PC-9 (cell line): Measurements from ENCODE around the gene WDR93. TPM values are rescaled to one million over a fixed set of nuclear protein-coding genes. Genes with fewer than 3 reads are reported as not detected.

Experiments used
- BruUV-seq: library from RNA; stranded (reverse); fragments of 400-500 nt; replicated peaks from 2 replicates; lab custom pipeline; 2021; lab: Mats Ljungman, UMichigan
- CTCF ChIA-PET: fragments of 300-600 bp; sonication (Branson Sonifier 250); formaldehyde crosslinking; loops from one replicate; lab custom pipeline; 2022; ENCODE audit warnings: antibody characterized with exemption; lab: Charles Lee
- POLR2A ChIA-PET: fragments of 300-600 bp; sonication (Branson Sonifier 250); formaldehyde crosslinking; loops from one replicate; lab custom pipeline; 2022; ENCODE audit warnings: antibody characterized with exemption; ENCODE audit not compliant: unreplicated experiment; lab: Charles Lee
- DNase-seq, 2 experiments: peaks; one replicate each; pipeline versions ENCODE4 v3.0.0 to v3.0.0-alpha.2; 2015 to 2022; ENCODE audit warnings: mixed read lengths in 1 of 2
- H2AFZ ChIP-seq: fragments of 200-600 bp; sonication (generic); 2 replicates; pipeline ENCODE4 v1.8.1; 2017; ENCODE audit warnings: antibody characterized with exemption
- H3F3A ChIP-seq: fragments of 200-600 bp; sonication (generic); 2 replicates; pipeline ENCODE4 v1.8.1; 2017; ENCODE audit warnings: antibody characterized with exemption, mild to moderate bottlenecking, low read depth; ENCODE audit not compliant: insufficient read depth
- H3K27ac ChIP-seq: fragments of 200-600 bp; sonication (generic); 2 replicates; pipeline ENCODE4 v1.6.1; 2016; ENCODE audit warnings: mixed run types
- H3K27me3 ChIP-seq: fragments of 200-600 bp; sonication (generic); 2 replicates; pipeline ENCODE4 v1.6.1; 2016; ENCODE audit warnings: low read depth, mixed run types; ENCODE audit not compliant: insufficient read depth
- H3K36me3 ChIP-seq: fragments of 200-600 bp; sonication (generic); 2 replicates; pipeline ENCODE4 v1.6.1; 2016; ENCODE audit warnings: low read depth, mixed run types
- H3K4me1 ChIP-seq: fragments of 200-600 bp; sonication (generic); replicated peaks from 2 replicates; pipeline ENCODE4 v1.6.1; 2016; ENCODE audit warnings: mixed run types; ENCODE audit not compliant: insufficient read depth
- H3K4me2 ChIP-seq: fragments of 200-600 bp; sonication (generic); 2 replicates; pipeline ENCODE4 v1.6.1; 2017; ENCODE audit warnings: mixed run types
- H3K4me3 ChIP-seq: fragments of 200-600 bp; sonication (generic); 2 replicates; pipeline ENCODE4 v1.6.1; 2016; ENCODE audit warnings: mixed run types
- H3K79me2 ChIP-seq: fragments of 200-600 bp; sonication (generic); 2 replicates; pipeline ENCODE4 v1.6.1; 2017; ENCODE audit warnings: low read depth, mixed run types
- H3K9me2 ChIP-seq: fragments of 200-600 bp; sonication (generic); 2 replicates; pipeline ENCODE4 v1.8.1; 2017; ENCODE audit warnings: mild to moderate bottlenecking; ENCODE audit not compliant: insufficient read depth
- H3K9me3 ChIP-seq: fragments of 200-600 bp; sonication (generic); 2 replicates; pipeline ENCODE4 v1.8.1; 2016; ENCODE audit warnings: low read depth; ENCODE audit not compliant: insufficient read depth
- H4K20me1 ChIP-seq: fragments of 200-600 bp; sonication (generic); 2 replicates; pipeline ENCODE4 v1.8.1; 2017; ENCODE audit not compliant: insufficient read depth
- EZH2 ChIP-seq: fragments of 200-600 bp; sonication (generic); IDR thresholded peaks from 2 replicates; pipeline ENCODE4 v1.8.0; 2017; ENCODE audit warnings: antibody characterized with exemption, low read depth
- intact Hi-C: fragments of 100-400 bp; cut with micrococcal nuclease; formaldehyde crosslinking; loops from one replicate; pipeline ENCODE4 v1.10.0; 2022; ENCODE audit not compliant: unreplicated experiment
- total RNA-seq: library from RNA; stranded (reverse); gene quantifications from 2 replicates; pipeline ENCODE4 v1.2.3, GENCODE V29; 2021
- TF ChIP-seq, protein P1 (sequence below): fragments of 200-600 bp; sonication (generic); conservative IDR thresholded peaks from 2 replicates; pipeline ENCODE4 v1.6.1; 2017; ENCODE audit warnings: mixed run types, antibody characterized with exemption, mild to moderate bottlenecking, moderate library complexity

WDR93 gene
- total RNA-seq, 1 experiment from 2014 or later: 1.8 TPM

GRCh38 chr15:89790661-89791060 lies 100.0 kb downstream of the WDR93 start:
- no peaks in the 10 kb centered on the region for H3K79me2 ChIP-seq
- CTCF ChIA-PET: no interaction called here
- peaks cover 22% of the 10 kb centered on the region for H3K4me1 ChIP-seq
- H4K20me1 ChIP-seq: no peaks in the 10 kb centered on the region
- H3F3A ChIP-seq: peaks cover 56% of the 10 kb centered on the region
- peak overlapping the region; percentile 0; the same call in 1 of the 2 replicates for H3K27ac ChIP-seq
- H3K4me2 ChIP-seq: no peak overlapping the region
- no peaks in the 10 kb centered on the region for H3K9me3 ChIP-seq
- intact Hi-C loops: no loop called here
- no peak for TF ChIP-seq EZH2
- TF ChIP-seq, protein P1, sequence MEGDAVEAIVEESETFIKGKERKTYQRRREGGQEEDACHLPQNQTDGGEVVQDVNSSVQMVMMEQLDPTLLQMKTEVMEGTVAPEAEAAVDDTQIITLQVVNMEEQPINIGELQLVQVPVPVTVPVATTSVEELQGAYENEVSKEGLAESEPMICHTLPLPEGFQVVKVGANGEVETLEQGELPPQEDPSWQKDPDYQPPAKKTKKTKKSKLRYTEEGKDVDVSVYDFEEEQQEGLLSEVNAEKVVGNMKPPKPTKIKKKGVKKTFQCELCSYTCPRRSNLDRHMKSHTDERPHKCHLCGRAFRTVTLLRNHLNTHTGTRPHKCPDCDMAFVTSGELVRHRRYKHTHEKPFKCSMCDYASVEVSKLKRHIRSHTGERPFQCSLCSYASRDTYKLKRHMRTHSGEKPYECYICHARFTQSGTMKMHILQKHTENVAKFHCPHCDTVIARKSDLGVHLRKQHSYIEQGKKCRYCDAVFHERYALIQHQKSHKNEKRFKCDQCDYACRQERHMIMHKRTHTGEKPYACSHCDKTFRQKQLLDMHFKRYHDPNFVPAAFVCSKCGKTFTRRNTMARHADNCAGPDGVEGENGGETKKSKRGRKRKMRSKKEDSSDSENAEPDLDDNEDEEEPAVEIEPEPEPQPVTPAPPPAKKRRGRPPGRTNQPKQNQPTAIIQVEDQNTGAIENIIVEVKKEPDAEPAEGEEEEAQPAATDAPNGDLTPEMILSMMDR: no peak
- POLR2A ChIA-PET: no interaction called here
- H3K9me2 ChIP-seq: no peaks in the 10 kb centered on the region
- H2AFZ ChIP-seq: no peak overlapping the region
- no TSS peak for BruUV-seq
- no peaks in the 10 kb centered on the region for H3K27me3 ChIP-seq
- no peak for DNase-seq
- H3K4me3 ChIP-seq: no peak overlapping the region
- peaks cover 43% of the 10 kb centered on the region for H3K36me3 ChIP-seq

GRCh38 chr15:89792106-89792805 lies 101.6 kb downstream of the WDR93 start:
- Histone ChIP-seq H4K20me1 (no peaks in the 10 kb centered on the region), H3K36me3 (peaks cover 47% of the 10 kb centered on the region), H3F3A (peaks cover 47% of the 10 kb centered on the region), H3K27me3 (no peaks in the 10 kb centered on the region), H3K9me3 (no peaks in the 10 kb centered on the region), H3K4me2 (no peak overlapping the region), H3K79me2 (no peaks in the 10 kb centered on the region), H3K4me3 (no peak overlapping the region), H3K27ac (no peak overlapping the region), H3K9me2 (no peaks in the 10 kb centered on the region), H2AFZ (no peak overlapping the region), H3K4me1 (peaks cover 9% of the 10 kb centered on the region)
- BruUV-seq: no TSS peak
- no peak for DNase-seq
- CTCF ChIA-PET: no interaction called here
- intact Hi-C loops: no loop called here
- POLR2A ChIA-PET: no interaction called here
- no peak for TF ChIP-seq EZH2
- TF ChIP-seq, protein P1: no peak

Other genes with a start within 250 kb of the WDR93 start
- gene RHCG, start 194.2 kb upstream of the WDR93 start, total RNA-seq: 0.26 and 0.60 TPM in 2 replicates
- 17.8 and 23.6 TPM in 2 replicates for gene TICRR, start 115.3 kb upstream of the WDR93 start, total RNA-seq
- gene KIF7, start 35.3 kb upstream of the WDR93 start, total RNA-seq: 13.3 and 15.7 TPM in 2 replicates
- 1.0 and 1.3 TPM in 2 replicates for gene PLIN1, start 11.4 kb upstream of the WDR93 start, total RNA-seq
- 11.7 and 12.8 TPM in 2 replicates for gene PEX11A, start 57 bp upstream of the WDR93 start, total RNA-seq
- gene MESP1, start 60.4 kb downstream of the WDR93 start, total RNA-seq: 8.5 and 17.8 TPM in 2 replicates
- 1.3 and 2.4 TPM in 2 replicates for gene MESP2, start 85.5 kb downstream of the WDR93 start, total RNA-seq
- gene ANPEP, start 124.0 kb downstream of the WDR93 start, total RNA-seq: 172 and 175 TPM in 2 replicates
- 49.3 and 57.6 TPM in 2 replicates for gene AP3S2, start 203.2 kb downstream of the WDR93 start, total RNA-seq
- gene ARPIN, start 222.1 kb downstream of the WDR93 start, total RNA-seq: 28.6 and 30.4 TPM in 2 replicates